ENCODE measurements around the gene VEGFB.

DNA sequence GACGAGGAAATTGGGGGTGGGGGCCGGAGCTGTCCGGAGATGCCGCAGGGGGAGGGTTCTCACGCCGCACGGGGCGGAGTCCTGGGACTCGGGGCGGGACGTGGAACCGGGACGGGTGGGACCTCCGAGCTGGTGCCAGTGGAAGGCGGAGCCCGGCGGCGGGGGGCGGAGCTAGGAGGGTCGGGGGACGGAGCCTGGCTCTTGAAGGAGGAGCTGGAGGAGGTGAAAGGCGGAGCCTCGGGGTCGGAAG lies 6.8 kb downstream of the VEGFB start:
- TF ChIP-seq CTCF (IDR thresholded peaks at IDR 0.05) (no peak), POLR2A (IDR thresholded peaks at IDR 0.05) (no peak)
